22Rv1 (cell line): Measurements from ENCODE around the gene ENAH.

Experiments used
- CTCF ChIP-seq: fragments of 450-650 bp; IDR thresholded peaks from 2 replicates; pipeline ENCODE4 v1.5.1; 2017; ENCODE audit warnings: mild to moderate bottlenecking
- ZFX ChIP-seq: fragments of 450-650 bp; IDR thresholded peaks from 2 replicates; pipeline ENCODE4 v1.6.1; 2017; ENCODE audit warnings: antibody characterized with exemption, borderline replicate concordance

- TF ChIP-seq CTCF: no peak
- TF ChIP-seq ZFX: no peak
These were observed 111.5 kb downstream of the ENAH start for GRCh38 chr1:225541383-225541782.
